Activated CD8-positive, alpha-beta T cell treated with anti-CD3 and anti-CD28 coated beads for 36 hours (primary cell): ENCODE measurements around the gene YJU2. TPM values are rescaled to one million over a fixed set of nuclear protein-coding genes. Genes with fewer than 3 reads are reported as not detected.
A peak's percentile ranks its signal among the peaks of the same experiment; 100 is the strongest.

ENCODE experiments used
- ATAC-seq: fragments of 200-7000 bp; cut with Tn5 transposase; one replicate; pipeline ENCODE4 v1.10.0; 2021; ENCODE audit warnings: mild to moderate bottlenecking, moderate library complexity
- CTCF ChIA-PET: fragments of 350-600 bp; sonication (Branson Sonifier 250); formaldehyde crosslinking; loops from one replicate; lab custom pipeline; 2021; ENCODE audit warnings: antibody characterized with exemption; lab: Charles Lee
- POLR2A ChIA-PET: fragments of 350-600 bp; sonication (Branson Sonifier 250); formaldehyde crosslinking; loops from one replicate; lab custom pipeline; 2021; ENCODE audit warnings: antibody characterized with exemption; lab: Charles Lee
- DNase-seq: peaks from one replicate; pipeline ENCODE4 v3.0.0-alpha.2; 2020
- H3K27ac Mint-ChIP-seq: one replicate; pipeline ENCODE4 v1.8.0; 2021; ENCODE audit warnings: mild to moderate bottlenecking, mixed read lengths
- H3K27me3 Mint-ChIP-seq: one replicate; pipeline ENCODE4 v1.8.0; 2021; ENCODE audit warnings: mixed read lengths
- H3K36me3 Mint-ChIP-seq: one replicate; pipeline ENCODE4 v1.8.0; 2021; ENCODE audit warnings: low read depth, mixed read lengths
- H3K4me1 Mint-ChIP-seq: one replicate; pipeline ENCODE4 v1.8.0; 2021; ENCODE audit warnings: low read depth, mixed read lengths
- H3K4me3 Mint-ChIP-seq: one replicate; pipeline ENCODE4 v1.8.0; 2021; ENCODE audit warnings: mild to moderate bottlenecking, moderate library complexity, mixed read lengths
- H3K9me3 Mint-ChIP-seq: one replicate; pipeline ENCODE4 v1.8.0; 2021; ENCODE audit warnings: mixed read lengths
- CTCF ChIP-seq: fragments of 200-600 bp; IDR thresholded peaks from one replicate; pipeline ENCODE4 v1.8.0; 2022; ENCODE audit warnings: antibody characterized with exemption, mild to moderate bottlenecking
- intact Hi-C: fragments of 100-400 bp; cut with micrococcal nuclease; formaldehyde crosslinking; loops from one replicate; pipeline ENCODE4 v1.10.0; 2022
- total RNA-seq, 2 experiments: library from RNA; stranded (reverse); gene quantifications; one replicate each; pipeline ENCODE4 v1.2.3, GENCODE V29; 2021

The YJU2 gene
- total RNA-seq, 2 experiments from 2014 or later, result 25.5 to 25.8 TPM

GRCh38 chr19:4258181-4258580, 11.3 kb downstream of the YJU2 start:
- no peak for TF ChIP-seq CTCF
- intact Hi-C loops, result no loop called here
- ATAC-seq (no peak), DNase-seq (no peak)
- no peak overlapping the region for H3K4me3 Mint-ChIP-seq
- CTCF ChIA-PET, result interaction anchor here (2.1 kb wide), 1 partner anchor 9 kb away, joined by 7 read pairs; no protein-coding TSS in a partner anchor
- peaks cover 52% of the 10 kb centered on the region for H3K36me3 Mint-ChIP-seq
- no peaks in the 10 kb centered on the region for H3K4me1 Mint-ChIP-seq
- H3K9me3 Mint-ChIP-seq, result no peaks in the 10 kb centered on the region
- H3K27ac Mint-ChIP-seq, result no peak overlapping the region
- POLR2A ChIA-PET, result interaction anchor here (1.3 kb wide), 1 partner anchor 9 kb away, joined by 3 read pairs; no protein-coding TSS in a partner anchor
- H3K27me3 Mint-ChIP-seq, result no peaks in the 10 kb centered on the region

GRCh38 chr19:4260613-4261191, 13.8 kb downstream of the YJU2 start:
- no peak for TF ChIP-seq CTCF
- ChIA-PET CTCF (interaction anchor here (0.8 to 1.2 kb wide), 4 partner anchors 27 to 141 kb away, joined by 3 to 4 read pairs (median 3); partner anchors contain the start of gene SH3GL1), POLR2A (interaction anchor here (0.9 to 1.4 kb wide), 2 partner anchors 15 to 36 kb away, joined by 3 read pairs; no protein-coding TSS in a partner anchor)
- DNase-seq, result no peak
- Mint-ChIP-seq H3K36me3 (peaks cover 46% of the 10 kb centered on the region), H3K27me3 (no peaks in the 10 kb centered on the region), H3K27ac (no peak overlapping the region), H3K9me3 (no peaks in the 10 kb centered on the region), H3K4me3 (no peak overlapping the region), H3K4me1 (peaks cover 12% of the 10 kb centered on the region)
- intact Hi-C loops, result no loop called here
- no peak for ATAC-seq

GRCh38 chr19:4264812-4265211, 17.9 kb downstream of the YJU2 start:
- Mint-ChIP-seq H3K36me3 (peaks cover 51% of the 10 kb centered on the region), H3K27me3 (no peaks in the 10 kb centered on the region), H3K9me3 (no peaks in the 10 kb centered on the region), H3K4me3 (no peak overlapping the region), H3K27ac (peak overlapping the region; percentile 85), H3K4me1 (peaks cover 19% of the 10 kb centered on the region)
- DNase-seq (no peak), ATAC-seq (peak; percentile 35)
- ChIA-PET CTCF (interaction anchor here (0.6 to 7.1 kb wide), 3 partner anchors 55 to 136 kb away, joined by 3 to 84 read pairs (median 3); no protein-coding TSS in a partner anchor), POLR2A (interaction anchor here (1.1 kb wide), 1 partner anchor 80 kb away, joined by 3 read pairs; no protein-coding TSS in a partner anchor)
- TF ChIP-seq CTCF, result no peak
- intact Hi-C loops, result loop anchor here (5.0 kb wide), 1 partner anchor 87 kb away; no protein-coding TSS in a partner anchor

GRCh38 chr19:4266253-4267000, 19.5 kb downstream of the YJU2 start:
- Mint-ChIP-seq H3K4me3 (no peak overlapping the region), H3K27ac (no peak overlapping the region), H3K4me1 (peaks cover 19% of the 10 kb centered on the region), H3K9me3 (no peaks in the 10 kb centered on the region), H3K36me3 (peaks cover 46% of the 10 kb centered on the region), H3K27me3 (no peaks in the 10 kb centered on the region)
- ChIA-PET POLR2A (interaction anchor here (0.7 to 1.7 kb wide), 7 partner anchors 10 to 162 kb away, joined by 3 to 5 read pairs (median 4); partner anchors contain the start of gene YJU2), CTCF (interaction anchor here (0.6 to 7.1 kb wide), 41 partner anchors 8 to 260 kb away, joined by 3 to 84 read pairs (median 4); partner anchors contain the start of genes CHAF1A, EBI3, MPND and SH3GL1)
- intact Hi-C loops, result loop anchor here (5.0 kb wide), 1 partner anchor 86 kb away; no protein-coding TSS in a partner anchor
- TF ChIP-seq CTCF, result no peak
- no peak for ATAC-seq
- no peak for DNase-seq
